Activated CD4-positive, alpha-beta T cell treated with anti-CD3 and anti-CD28 coated beads for 48 hours (primary cell): ENCODE data around the gene ATP6V0E2.
"Not testable (repeated sequence)": the region's sequence is repeated elsewhere in the genome, so short reads cannot be mapped to it uniquely, and the experiment has no call there.

Experiments
- DNase-seq: peaks from one replicate; pipeline ENCODE4 v3.0.0-alpha.2; 2020

The ATP6V0E2 gene

GRCh38 chr7:149873074-149873969 is at the start of gene ATP6V0E2:
Gene ATP6V0E2 (plus strand): TSS chr7:149873969. CDS start chr7:149874066, 97 bp downstream.
- peak; percentile 96 for DNase-seq

- DNase-seq = no peak
Measured at GRCh38 chr7:149824301-149824741, 49.4 kb upstream of the ATP6V0E2 start.

- DNase-seq = no peak
Measured at GRCh38 chr7:149824748-149825566, 48.8 kb upstream of the ATP6V0E2 start.

- DNase-seq = no peak
Measured at GRCh38 chr7:149825567-149826343, 48.0 kb upstream of the ATP6V0E2 start.

- DNase-seq = no peak
Measured at GRCh38 chr7:149826344-149827088, 47.3 kb upstream of the ATP6V0E2 start.

GRCh38 chr7:149827089-149827981 is 46.4 kb upstream of the ATP6V0E2 start:
- no peak for DNase-seq

- no peak for DNase-seq
Measured at GRCh38 chr7:149828357-149829309, 45.1 kb upstream of the ATP6V0E2 start.

GRCh38 chr7:149830527-149830926 is 43.2 kb upstream of the ATP6V0E2 start:
- DNase-seq = not testable (repeated sequence)

- no peak for DNase-seq
Measured at GRCh38 chr7:149830997-149831740, 42.6 kb upstream of the ATP6V0E2 start.

- DNase-seq = no peak
Measured at GRCh38 chr7:149831741-149832219, 42.0 kb upstream of the ATP6V0E2 start.

- DNase-seq = no peak
Measured at GRCh38 chr7:149832332-149833041, 41.3 kb upstream of the ATP6V0E2 start.

GRCh38 chr7:149833495-149834130 is 40.2 kb upstream of the ATP6V0E2 start:
- DNase-seq = no peak

GRCh38 chr7:149834601-149835000 is 39.2 kb upstream of the ATP6V0E2 start:
- no peak for DNase-seq

- no peak for DNase-seq
Measured at GRCh38 chr7:149836434-149836833, 37.3 kb upstream of the ATP6V0E2 start.

- no peak for DNase-seq
Measured at GRCh38 chr7:149837564-149838223, 36.1 kb upstream of the ATP6V0E2 start.

- peak; percentile 97 for DNase-seq
Measured at GRCh38 chr7:149838224-149838991, 35.4 kb upstream of the ATP6V0E2 start, which contains the start of gene ZNF862. Gene ZNF862 (plus strand): TSS chr7:149838375. CDS start chr7:149838612, 237 bp downstream.
